ENCODE results near the gene HOXB4. TPM values are rescaled to one million over a fixed set of nuclear protein-coding genes. Genes with fewer than 3 reads are reported as not detected.

The HOXB4 gene
- total RNA-seq, 4 donors from 2014 or later = 0.67 to 1.2 (median 0.80) TPM

DNA sequence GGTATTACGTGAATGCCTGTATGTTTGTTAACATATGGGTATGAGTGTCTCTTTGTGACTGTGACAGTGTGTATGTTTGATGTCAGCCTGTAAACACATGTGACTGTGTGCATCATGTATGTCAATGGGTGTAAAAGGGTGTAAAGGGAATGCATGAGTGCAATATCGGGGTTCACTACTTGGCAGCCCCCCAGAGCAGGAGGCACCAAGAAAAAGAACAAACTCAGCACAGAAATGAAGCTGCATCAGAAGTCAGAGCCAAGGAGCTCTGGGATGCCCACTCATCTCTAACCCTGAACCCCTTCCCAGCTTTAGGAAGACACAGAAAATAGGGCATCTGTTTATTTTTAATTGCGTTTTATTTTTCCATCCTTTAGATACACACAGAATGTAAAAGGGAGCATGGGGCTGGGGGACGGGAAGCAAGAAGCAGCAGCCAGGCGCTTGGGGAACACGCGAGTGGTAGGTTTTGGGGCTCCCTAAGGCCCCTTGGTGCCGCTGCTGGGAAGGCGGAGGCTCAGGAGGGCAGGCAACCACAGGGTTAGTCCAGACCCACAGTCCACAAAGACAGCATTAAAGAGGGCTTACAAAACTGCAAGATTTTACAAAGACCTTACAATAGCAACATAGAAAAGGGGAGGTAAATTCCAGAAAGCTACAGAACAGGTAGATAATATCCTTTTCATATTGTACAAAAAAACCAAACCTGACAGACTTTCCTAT is 28.9 kb upstream of the HOXB4 start:
- no peaks in the 10 kb centered on the region for H3K36me3 ChIP-seq
- TF ChIP-seq, protein P1, sequence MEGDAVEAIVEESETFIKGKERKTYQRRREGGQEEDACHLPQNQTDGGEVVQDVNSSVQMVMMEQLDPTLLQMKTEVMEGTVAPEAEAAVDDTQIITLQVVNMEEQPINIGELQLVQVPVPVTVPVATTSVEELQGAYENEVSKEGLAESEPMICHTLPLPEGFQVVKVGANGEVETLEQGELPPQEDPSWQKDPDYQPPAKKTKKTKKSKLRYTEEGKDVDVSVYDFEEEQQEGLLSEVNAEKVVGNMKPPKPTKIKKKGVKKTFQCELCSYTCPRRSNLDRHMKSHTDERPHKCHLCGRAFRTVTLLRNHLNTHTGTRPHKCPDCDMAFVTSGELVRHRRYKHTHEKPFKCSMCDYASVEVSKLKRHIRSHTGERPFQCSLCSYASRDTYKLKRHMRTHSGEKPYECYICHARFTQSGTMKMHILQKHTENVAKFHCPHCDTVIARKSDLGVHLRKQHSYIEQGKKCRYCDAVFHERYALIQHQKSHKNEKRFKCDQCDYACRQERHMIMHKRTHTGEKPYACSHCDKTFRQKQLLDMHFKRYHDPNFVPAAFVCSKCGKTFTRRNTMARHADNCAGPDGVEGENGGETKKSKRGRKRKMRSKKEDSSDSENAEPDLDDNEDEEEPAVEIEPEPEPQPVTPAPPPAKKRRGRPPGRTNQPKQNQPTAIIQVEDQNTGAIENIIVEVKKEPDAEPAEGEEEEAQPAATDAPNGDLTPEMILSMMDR (IDR thresholded peaks at IDR 0.05) = no peak
- TF ChIP-seq POLR2A (IDR thresholded peaks at IDR 0.05) = no peak
- 42 to 44% methylated on average over 9 of the region's 9 CpGs for WGBS, 2 donors
- no peak for DNase-seq
- intact Hi-C loops (cut with DNase I) = no loop called here
- peaks cover 9 to 29% of the 10 kb centered on the region in 2 donors for H3K4me1 ChIP-seq
- H3K4me3 ChIP-seq (replicated peaks in 1 of 3) = no peak overlapping the region
- H3K9me3 ChIP-seq = no peaks in the 10 kb centered on the region
- H3K27me3 ChIP-seq = peaks cover 71% of the 10 kb centered on the region
- no peak overlapping the region for H3K27ac ChIP-seq

DNA sequence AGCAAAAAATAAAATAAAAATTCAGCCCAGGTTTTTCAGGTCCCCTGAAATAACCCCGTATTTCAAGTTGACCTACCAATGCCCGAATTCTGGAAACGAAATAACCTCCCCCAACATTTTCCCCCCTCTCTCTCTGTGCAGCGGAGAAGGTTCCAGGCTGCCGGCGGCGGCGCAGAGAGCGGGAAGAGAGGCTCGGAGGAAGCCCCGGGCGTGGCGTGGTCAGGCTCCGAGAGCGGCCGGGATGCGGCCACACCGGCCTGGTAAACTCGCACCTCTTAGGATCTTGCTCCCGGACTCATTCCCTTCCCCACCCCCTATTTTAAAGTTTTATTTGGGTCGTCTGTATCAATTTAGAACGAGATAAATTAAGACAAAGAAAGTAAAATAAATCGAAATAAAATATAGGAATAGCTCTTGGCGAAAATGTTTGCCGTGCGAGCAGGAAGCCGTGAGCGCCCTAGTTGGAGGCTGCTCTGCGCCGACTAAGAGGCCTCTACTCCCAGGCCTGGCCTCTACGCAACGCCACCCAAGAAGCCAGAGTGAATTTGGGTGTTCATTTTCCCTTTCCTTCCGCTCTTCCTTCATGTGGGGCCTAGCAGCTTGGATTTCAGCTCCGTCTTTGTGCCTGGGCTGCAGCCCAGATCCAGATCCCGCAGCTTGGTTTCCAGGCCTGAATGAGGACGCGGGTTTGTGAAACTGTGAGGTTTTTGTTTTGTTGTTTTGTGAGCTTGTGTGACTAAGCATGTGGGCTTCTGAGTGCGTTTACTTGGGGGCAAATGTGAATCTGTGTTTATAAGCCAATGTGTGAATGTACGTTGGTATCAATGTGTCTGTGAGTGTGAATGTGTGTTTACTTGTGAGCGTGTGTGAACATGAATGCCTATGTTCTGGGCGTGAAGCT is 28.1 kb upstream of the HOXB4 start:
- DNase-seq = no peak
- TF ChIP-seq POLR2A (IDR thresholded peaks at IDR 0.05) = no peak
- TF ChIP-seq, protein P1 (IDR thresholded peaks at IDR 0.05) = no peak
- intact Hi-C loops (cut with DNase I) = no loop called here
- H3K4me3 ChIP-seq (replicated peaks in 1 of 3) = no peak overlapping the region
- H3K27me3 ChIP-seq = peaks cover 74% of the 10 kb centered on the region
- no peaks in the 10 kb centered on the region for H3K36me3 ChIP-seq
- 33 to 38% methylated on average over 41 of the region's 41 CpGs for WGBS, 2 donors
- no peak overlapping the region for H3K27ac ChIP-seq
- H3K4me1 ChIP-seq = peaks cover 9 to 21% of the 10 kb centered on the region in 2 donors
- no peaks in the 10 kb centered on the region for H3K9me3 ChIP-seq

DNA sequence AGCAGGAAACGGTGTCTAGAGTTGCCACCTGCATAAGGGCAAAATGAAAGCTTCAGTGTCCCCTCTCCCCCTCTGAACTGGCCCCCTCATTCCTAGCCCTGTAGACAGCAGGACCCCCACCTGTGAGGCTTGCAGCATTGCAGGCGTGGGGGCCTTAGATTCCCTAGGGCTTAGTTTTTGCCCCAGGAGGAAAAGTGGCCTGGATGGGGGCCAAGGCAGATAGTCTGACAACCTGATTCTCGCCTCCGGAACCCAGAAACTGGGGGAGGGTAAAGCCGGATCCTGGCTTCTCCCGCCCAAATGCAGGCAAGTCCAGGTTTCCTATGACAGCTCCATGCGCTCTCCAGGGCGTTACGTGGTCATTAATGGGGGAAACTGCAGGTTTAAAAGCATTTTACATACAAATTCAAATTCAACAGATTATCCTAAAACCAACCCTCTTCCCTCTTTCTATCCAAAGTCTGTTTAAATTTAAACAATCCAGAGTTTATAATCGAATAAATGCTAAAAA is 27.3 kb upstream of the HOXB4 start:
- TF ChIP-seq, protein P1 (IDR thresholded peaks at IDR 0.05) = no peak
- no peak for TF ChIP-seq POLR2A (IDR thresholded peaks at IDR 0.05)
- Histone ChIP-seq H3K27me3 (peaks cover 70% of the 10 kb centered on the region), H3K36me3 (no peaks in the 10 kb centered on the region), H3K4me3 (replicated peaks in 1 of 3) (no peak overlapping the region), H3K4me1 (peaks cover 5 to 13% of the 10 kb centered on the region in 2 donors), H3K27ac (no peak overlapping the region), H3K9me3 (no peaks in the 10 kb centered on the region)
- DNase-seq = no peak
- intact Hi-C loops (cut with DNase I) = no loop called here
- 17 to 25% methylated on average over 10 of the region's 10 CpGs for WGBS, 2 donors

DNA sequence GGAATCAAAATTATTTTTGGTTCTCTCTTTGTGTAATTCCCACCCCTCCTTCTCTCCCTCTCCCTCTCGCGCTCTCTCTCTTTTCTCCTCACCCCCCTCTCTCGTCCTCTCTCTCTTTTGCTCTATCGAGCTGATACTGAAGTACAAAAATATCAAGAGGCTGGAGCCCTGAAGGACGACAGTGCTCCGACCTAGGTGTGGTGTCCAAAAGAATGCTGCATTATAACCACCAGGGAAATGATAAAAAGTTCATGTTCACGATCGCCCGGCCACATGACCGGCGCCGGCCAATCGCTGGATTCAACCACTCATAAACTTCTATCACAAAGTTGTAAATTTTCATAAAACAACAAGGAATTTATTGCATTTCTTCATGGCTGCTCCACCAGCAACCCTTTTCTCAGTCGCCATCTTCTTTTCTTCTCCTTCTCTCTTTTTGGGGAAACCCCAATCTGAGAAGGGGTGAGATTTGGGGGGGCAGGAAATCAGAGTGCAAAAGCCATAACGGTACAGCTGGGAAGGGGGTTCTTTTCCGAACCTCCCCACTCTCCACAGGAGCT is 26.7 kb upstream of the HOXB4 start, which contains the start of gene HOXB6:
HOXB6 (minus strand) TSS at position 217 of the 560 bp plus-strand sequence. CDS start 6,836 bp downstream, outside the sequence.
- TF ChIP-seq POLR2A (IDR thresholded peaks at IDR 0.05) = no peak
- TF ChIP-seq, protein P1 (IDR thresholded peaks at IDR 0.05) = no peak
- Histone ChIP-seq H3K9me3 (no peaks in the 10 kb centered on the region), H3K4me3 (replicated peaks in 1 of 3) (no peak within 1 kb of the TSS), H3K27me3 (peaks cover 64% of the 10 kb centered on the region), H3K36me3 (no peaks in the 10 kb centered on the region), H3K27ac (no peak within 1 kb of the TSS), H3K4me1 (peaks cover 0 to 8% of the 10 kb centered on the region in 2 donors)
- WGBS, 2 donors = 13 to 20% methylated on average over 16 of the region's 16 CpGs
- no peak for DNase-seq
- intact Hi-C loops (cut with DNase I) = no loop called here
